Right ventricle myocardium superior (tissue), 1 donor: ENCODE data around the gene DISC1. TPM values are rescaled to one million over a fixed set of nuclear protein-coding genes. Genes with fewer than 3 reads are reported as not detected.
"Not testable (repeated sequence)": the region's sequence is repeated elsewhere in the genome, so short reads cannot be mapped to it uniquely, and the experiment has no call there.

Experiments used
- ATAC-seq: fragments of 200-7000 bp; cut with Tn5 transposase; one replicate; pipeline ENCODE4 v1.9.1; 2020; ENCODE audit warnings: mild to moderate bottlenecking; ENCODE audit not compliant: poor library complexity
- DNase-seq: peaks from one replicate; pipeline ENCODE4 v3.0.0-alpha.2; 2020
- intact Hi-C: fragments of 100-400 bp; cut with DNase I; formaldehyde crosslinking; loops from one replicate; pipeline ENCODE4 v1.11.2; 2022
- long read RNA-seq: library from polyadenylated mRNA; unstranded; transcript quantifications from one replicate; pipeline ENCODE4 v2.0.0, GENCODE V29; 2021
- total RNA-seq: library from RNA; stranded (reverse); fragmentation: NEBNext Ultra II Directional; extraction: Animal tissue kit (Norgen Biotek cat#: 25700); gene quantifications from one replicate; pipeline ENCODE4 v1.2.1, GENCODE V29; 2021
- donor health status: DM: no; HTN: yes; CAD: no; lungs with severe emphysema.

Gene DISC1
- 3.0 TPM for total RNA-seq
- long read RNA-seq, partial matches to known transcripts: 0 of 9 reads
- long read RNA-seq, other reads (novel, unspliced or antisense): 9 of 9 reads

GRCh38 chr1:231626535-231626950, at the start of gene DISC1:
DISC1 (plus strand) TSS chr1:231626790; CDS start chr1:231626868, 78 bp downstream.
- peak; percentile 89 for ATAC-seq
- DNase-seq: peak; percentile 92
- intact Hi-C loops: no loop called here

DNA sequence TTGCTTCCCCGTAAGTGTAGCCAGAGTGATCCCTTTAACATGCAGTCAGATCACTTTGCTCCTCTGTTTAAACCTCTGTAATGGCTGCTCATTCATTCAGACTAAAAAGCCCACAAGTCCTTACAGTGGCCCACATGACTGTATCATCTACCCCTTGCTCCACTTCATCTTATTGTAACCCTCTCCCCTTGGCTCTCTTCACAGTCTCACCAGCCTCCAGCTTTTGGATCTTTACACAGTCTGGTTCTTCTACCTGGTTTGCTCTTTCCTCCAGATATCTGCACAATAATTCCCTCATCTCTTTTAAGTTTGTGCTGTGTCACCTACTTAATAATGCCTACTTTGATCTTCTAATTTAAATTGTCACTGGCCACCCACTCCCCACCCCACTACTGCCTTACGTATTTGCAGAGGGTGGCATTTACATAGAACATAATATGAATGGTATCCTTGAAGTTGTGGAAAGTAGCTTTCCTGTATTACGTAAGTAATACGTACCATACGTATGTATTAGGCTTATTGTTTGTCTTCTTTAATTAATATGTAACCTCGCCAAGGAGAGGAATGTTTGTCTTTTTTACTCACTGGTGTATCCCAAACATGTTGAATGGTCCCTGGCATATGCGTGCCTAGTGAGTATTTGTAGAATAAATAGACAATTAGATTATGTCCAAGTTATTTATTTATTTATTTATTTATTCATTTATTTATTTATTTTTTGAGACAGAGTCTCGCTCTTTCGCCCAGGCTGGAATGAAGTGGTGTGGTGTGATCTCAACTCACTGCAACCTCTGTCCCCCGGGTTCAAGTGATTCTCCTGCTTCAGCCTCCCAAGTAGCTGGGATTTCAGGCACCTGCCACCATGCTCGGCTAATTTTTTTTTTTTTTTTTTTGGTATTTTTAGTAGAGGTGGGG, 49.5 kb upstream of the DISC1 start:
- ATAC-seq: no peak
- intact Hi-C loops: no loop called here
- no peak for DNase-seq

DNA sequence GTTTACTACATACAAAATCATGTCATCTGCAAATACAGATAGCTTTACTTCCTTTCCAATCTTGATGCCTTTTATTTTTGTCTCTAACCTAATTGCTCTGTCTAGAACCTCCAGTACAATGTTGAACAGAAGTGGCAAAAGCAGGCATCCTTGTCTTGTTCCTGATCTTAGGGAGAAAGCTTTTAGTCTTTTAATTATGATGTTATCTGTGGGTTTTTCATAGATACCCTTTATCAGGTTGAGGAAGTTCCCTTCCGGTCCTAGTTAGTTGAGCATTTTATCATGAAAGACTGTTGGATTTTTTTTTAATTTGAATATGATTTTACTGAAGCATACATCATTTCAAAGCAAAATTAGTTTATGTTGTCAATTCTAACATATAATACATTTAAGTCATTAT, 45.7 kb upstream of the DISC1 start:
- intact Hi-C loops: no loop called here
- ATAC-seq (no peak), DNase-seq (no peak)

- intact Hi-C loops: no loop called here
- no peak for ATAC-seq
- DNase-seq: no peak
Measured at GRCh38 chr1:231581859-231582258, 44.7 kb upstream of the DISC1 start.

DNA sequence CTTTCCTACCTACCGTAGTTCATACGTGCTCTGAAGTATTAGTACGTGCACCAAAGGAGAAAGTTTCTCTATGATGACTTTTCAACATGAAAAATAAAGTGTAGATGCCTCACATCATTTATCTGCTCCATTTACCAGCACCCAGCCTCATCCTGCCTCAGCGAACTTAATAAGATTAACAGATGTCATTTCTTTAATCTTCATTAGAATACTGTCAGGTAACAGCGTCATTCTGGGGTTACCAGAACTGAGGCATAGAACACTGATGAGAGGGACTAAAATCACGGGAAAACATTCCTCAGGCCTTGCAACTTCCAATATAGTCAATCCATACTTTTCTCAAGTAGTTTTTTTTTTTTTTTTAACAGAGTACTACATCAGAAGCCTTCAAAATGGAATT, 43.2 kb upstream of the DISC1 start:
- intact Hi-C loops: no loop called here
- ATAC-seq: no peak
- DNase-seq: no peak

- intact Hi-C loops: no loop called here
- DNase-seq: no peak
- ATAC-seq: peak; percentile 46
Measured at GRCh38 chr1:231584117-231584516, 42.5 kb upstream of the DISC1 start.

DNA sequence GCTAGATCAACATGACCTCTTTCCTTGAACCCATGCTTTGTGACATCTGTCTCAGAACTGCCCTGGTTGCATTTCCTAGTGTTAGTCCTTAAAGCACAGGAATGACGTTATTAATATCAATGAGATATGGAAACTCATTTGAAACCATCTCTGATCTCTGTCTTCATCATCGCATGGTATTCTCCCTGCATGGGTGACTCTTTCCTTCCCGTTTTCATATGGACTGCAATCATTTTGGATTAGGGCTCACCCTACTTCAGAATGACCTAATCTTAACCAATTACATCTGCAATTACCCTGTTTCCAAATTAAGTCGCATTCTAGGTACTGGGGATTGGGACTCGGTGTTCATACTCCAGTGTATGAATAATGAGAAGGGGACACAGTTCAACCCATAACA, 41.7 kb upstream of the DISC1 start:
- DNase-seq: no peak
- intact Hi-C loops: no loop called here
- no peak for ATAC-seq

DNA sequence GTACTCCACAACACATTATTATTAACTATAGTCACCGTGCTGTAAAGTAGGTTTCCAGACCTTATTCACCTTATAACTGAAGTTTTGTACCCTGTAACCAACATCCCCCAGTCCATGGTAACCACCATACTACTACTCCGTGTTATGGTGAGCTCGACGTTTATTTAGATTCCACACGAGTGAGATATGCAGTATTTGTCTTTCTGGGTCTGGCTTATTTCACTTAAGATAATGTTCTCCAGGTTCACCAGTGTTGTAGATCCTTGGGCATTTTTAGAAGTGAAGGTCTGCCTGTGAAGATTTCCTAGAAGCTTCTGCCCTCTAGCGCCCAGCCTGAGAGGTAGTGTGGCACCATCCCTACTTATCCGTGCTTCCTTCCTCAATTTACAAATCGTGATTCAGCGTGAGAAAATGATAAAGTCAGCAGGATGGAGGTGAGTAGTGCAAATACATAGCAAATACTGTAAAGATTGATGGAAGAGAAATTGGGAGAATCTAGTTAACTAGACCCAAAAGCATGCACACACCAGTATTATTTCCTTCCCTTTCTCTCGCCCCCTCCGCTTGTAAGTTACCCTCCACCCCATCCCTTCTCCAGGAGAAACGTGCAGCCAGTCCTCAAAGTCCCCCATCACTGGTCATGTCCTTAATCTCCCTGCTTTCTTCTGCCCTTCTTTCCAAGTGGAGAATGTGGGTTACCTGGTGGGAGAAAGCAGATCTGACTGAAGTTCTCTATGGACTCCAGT, 36.0 kb upstream of the DISC1 start:
- peak; percentile 58 for DNase-seq
- intact Hi-C loops: loop anchor here (5.0 kb wide), 1 partner anchor 233 kb away; no protein-coding TSS in a partner anchor
- ATAC-seq: peak; percentile 95

DNA sequence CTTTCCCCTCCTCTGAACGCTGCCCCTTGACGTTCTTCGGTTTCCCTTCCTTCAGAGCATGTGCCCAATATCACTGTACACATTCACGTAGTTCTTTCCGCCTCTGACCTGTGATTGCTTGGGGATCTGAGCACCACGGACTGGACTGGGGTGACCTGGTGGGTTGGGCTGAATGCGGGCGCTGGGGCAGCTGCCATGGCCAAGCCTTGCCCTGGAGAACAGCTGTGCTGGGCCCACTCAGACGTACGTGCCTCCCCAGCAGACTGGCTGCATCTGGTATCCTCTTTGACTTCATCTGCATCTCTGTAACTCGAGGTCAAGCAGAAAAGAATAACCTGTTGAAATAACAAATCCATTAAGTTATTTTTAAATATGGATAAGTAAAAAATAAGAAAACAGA, 35.1 kb upstream of the DISC1 start:
- intact Hi-C loops: loop anchor here (5.0 kb wide), 1 partner anchor 234 kb away; no protein-coding TSS in a partner anchor
- DNase-seq: no peak
- ATAC-seq: no peak

DNA sequence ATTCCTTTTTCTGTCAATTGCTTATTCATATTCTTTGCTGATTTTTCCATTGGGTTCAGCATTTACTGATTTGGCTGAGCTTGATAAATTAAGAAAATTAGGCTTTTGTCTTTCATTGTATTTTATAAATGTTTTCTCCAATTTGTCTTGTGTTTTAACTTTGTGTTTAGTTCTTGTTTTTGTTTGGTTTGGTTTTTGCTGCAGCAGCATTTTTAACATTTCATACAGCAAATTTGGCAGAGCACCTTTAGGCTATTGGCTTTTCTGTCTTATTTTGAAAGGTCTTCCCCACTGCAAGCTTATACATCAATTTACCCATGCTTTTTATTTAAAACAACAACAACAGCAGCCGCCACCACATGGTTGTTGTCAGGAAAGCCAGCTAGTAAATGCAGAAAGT, 33.8 kb upstream of the DISC1 start:
- ATAC-seq (no peak), DNase-seq (no peak)
- intact Hi-C loops: loop anchor here (5.0 kb wide), 1 partner anchor 236 kb away; no protein-coding TSS in a partner anchor

DNA sequence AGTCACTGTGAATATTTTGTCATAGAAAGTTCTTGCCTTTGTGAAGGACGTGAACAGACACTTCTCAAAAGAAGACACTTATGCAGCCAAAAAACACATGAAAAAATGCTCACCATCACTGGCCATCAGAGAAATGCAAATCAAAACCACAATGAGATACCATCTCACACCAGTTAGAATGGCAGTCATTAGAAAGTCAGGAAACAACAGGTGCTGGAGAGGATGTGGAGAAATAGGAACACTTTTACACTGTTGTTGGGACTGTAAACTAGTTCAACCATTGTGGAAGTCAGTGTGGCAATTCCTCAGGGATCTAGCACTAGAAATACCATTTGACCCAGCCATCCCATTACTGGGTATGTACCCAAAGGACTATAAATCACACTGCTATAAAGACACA, 33.3 kb upstream of the DISC1 start:
- DNase-seq, ATAC-seq: not testable (repeated sequence)
- intact Hi-C loops: loop anchor here (5.0 kb wide), 1 partner anchor 236 kb away; no protein-coding TSS in a partner anchor

- intact Hi-C loops: loop anchor here (5.0 kb wide), 1 partner anchor 237 kb away; no protein-coding TSS in a partner anchor
- ATAC-seq: no peak
- DNase-seq: no peak
Measured at GRCh38 chr1:231594123-231594522, 32.5 kb upstream of the DISC1 start.

DNA sequence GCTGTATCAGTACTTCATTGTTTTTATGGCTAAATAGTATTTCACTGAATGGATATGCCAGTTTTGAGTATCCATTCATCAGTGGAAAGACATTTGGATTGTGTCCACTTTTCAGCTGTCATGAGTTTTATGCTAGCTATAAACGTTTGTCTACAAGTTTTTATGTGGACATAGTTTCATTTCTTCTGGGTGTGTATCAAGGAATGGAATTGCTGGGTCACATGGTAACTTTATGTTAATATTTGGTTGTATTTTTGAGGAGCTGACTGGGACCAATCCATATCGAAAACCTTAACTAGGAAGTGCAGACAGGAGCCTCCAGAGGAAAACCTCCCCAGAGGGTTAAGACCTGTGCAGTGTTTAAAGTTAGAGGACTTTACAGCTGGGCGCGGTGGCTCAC, 31.8 kb upstream of the DISC1 start:
- no peak for ATAC-seq
- intact Hi-C loops: loop anchor here (5.0 kb wide), 1 partner anchor 237 kb away; no protein-coding TSS in a partner anchor
- no peak for DNase-seq

DNA sequence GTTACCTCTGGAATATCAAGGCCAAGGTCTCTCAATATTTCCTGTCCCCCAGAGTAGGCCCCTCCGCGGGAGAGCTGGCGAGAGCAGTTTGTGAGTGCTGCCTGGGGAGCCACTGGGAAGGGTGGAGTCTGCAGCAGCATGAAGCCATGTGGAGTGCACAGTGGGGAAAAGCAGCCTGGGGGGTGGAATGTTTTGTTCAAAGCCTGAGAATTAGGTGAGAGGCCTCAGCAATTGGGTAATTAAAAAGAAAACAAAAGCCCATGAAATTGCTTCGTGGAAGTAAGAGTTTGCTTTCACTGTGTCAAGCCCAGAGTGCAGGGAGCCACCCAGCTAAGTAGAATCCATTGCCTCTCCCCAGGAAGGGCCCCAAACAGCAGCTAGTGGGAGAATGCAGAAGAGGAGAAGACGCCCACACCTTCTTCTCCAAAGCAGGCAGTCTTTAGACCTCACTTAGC, 30.2 kb upstream of the DISC1 start:
- intact Hi-C loops: no loop called here
- DNase-seq (no peak), ATAC-seq (no peak)

DNA sequence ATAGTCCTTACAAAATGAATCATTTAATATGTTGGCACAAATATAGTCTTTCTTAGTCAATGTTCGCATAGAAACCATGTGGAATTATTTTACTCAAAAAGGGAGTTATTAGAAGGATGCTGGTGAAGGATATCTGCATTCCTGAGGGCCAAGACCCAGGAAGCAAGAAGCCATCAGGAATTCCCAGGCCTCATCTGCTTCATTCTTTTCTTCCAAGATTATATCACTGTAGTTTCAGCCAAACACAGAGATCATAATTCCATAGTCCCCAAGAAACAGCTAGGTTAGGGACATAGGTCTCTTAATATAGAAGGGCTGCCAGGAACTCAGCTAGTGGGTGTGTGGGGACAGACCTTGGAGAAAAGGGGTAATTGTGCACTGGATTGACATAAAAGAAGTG, 28.6 kb upstream of the DISC1 start:
- intact Hi-C loops: no loop called here
- ATAC-seq (no peak), DNase-seq (no peak)

DNA sequence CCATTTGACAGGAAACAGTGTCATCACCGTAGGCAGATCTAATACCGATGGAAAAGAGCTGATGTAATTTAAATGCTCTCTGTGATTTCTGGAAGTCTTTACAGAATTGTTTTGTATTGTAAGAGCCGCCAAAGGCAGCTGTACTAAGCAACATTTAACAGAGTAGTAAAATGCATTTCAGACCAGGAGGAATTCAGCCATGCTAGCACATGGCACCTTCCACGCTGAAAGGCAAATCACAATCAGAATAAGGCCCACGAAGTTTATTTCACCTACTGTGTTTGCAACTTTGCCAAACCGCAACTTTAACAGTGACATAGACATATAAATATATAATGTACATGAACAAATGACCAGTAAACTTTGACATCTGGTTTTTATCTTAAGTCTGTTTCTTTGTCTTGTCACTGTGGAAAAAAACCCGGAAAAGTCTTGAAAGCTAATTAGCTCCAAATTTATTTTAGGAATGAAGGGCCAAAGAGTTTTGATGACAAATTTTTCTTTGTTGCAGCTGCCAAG, 26.1 kb upstream of the DISC1 start:
- no peak for ATAC-seq
- intact Hi-C loops: no loop called here

GRCh38 chr1:231601824-231602672, 24.5 kb upstream of the DISC1 start:
- no peak for DNase-seq
- intact Hi-C loops: no loop called here
- peak; percentile 57 for ATAC-seq

More for the DNA sequence above, 26.1 kb upstream of the DISC1 start:
- no peak for DNase-seq

DNA sequence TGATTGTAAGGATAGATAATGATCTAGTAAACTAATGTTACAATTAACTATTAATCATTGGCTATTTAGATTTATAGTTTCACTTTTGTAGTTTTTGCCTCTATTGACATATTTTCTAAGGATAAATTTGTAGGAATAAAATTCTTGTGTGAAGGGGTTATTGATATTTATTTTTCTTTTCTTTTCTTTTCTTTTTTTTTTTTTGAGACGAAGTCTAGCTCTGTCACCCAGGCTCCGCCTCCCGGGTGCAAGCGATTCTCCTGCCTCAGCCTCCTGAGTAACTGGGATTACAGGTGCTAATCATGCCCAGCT, 24.0 kb upstream of the DISC1 start:
- ATAC-seq: no peak
- no peak for DNase-seq
- intact Hi-C loops: no loop called here
